ENCODE results near the gene ZBTB46.

The ZBTB46 gene

DNA sequence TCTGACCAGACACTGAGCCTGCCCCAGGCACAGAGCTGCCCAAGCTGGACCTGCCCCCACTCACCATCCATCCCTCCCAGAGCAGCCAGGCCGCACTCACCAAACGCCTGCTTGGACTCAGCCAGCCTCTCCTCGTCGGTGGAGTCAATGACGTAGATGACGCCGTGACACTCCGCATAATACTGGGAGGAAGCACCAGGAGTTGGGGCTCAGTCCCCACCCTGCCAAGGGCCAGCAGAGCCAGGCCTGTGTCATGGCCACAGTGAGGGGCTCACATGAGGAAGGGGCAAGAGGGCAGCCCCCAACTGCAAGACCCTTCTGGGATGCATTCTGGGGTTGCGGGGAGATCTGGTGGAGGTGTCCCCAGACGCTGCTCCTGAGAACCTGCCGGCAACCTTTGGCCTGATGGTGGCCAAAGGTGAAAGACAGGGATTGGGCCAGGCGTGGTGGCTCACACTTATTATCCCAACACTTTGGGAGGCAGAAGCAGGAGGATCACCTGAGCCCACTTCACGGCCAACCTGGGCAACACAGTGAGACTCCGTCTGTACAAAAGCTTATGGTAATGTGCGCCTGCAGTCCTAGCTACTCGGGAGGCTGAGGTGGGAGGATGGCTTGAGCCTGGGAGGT is 128.9 kb downstream of the ZBTB46 start:
- no peak for DNase-seq

DNA sequence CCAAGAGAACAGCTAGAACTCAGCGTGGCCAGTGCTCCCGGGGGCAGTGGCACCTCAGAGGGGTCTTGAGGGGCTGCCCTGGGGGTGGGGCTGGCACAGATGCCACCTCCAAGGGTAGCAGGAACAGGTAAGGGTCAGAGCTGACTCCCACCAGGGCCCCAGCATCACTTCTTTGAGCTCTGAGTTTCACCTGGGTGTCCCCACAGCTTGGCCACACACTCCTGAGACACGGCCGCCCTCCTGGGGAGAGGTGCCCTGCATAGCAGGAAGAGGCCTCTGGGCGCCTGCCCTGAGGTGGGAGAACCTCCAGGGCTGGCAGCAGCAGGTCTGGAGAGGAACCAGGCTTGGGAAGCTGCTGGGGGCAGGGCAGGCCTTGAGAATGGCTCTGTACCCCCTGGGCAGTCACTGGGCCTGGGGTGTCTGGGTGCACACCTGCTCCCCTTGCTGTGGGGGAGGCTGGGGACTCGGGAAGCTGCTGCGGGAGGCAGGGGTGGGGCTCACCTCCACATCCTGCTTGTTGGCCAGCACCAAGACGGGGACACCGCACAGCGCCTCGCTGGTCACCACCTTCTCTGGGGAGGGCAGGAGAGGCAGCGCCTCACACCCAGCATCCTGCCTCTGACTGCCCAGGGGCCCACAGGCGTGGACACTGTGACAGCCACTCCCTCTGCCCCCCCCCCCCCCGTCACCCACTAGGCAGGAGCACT is 129.6 kb downstream of the ZBTB46 start:
- DNase-seq, result no peak

GRCh38 chr20:63701051-63701328 is 130.1 kb downstream of the ZBTB46 start:
- DNase-seq, result no peak

- DNase-seq, result no peak
Measured at GRCh38 chr20:63700199-63701050, 130.6 kb downstream of the ZBTB46 start.

DNA sequence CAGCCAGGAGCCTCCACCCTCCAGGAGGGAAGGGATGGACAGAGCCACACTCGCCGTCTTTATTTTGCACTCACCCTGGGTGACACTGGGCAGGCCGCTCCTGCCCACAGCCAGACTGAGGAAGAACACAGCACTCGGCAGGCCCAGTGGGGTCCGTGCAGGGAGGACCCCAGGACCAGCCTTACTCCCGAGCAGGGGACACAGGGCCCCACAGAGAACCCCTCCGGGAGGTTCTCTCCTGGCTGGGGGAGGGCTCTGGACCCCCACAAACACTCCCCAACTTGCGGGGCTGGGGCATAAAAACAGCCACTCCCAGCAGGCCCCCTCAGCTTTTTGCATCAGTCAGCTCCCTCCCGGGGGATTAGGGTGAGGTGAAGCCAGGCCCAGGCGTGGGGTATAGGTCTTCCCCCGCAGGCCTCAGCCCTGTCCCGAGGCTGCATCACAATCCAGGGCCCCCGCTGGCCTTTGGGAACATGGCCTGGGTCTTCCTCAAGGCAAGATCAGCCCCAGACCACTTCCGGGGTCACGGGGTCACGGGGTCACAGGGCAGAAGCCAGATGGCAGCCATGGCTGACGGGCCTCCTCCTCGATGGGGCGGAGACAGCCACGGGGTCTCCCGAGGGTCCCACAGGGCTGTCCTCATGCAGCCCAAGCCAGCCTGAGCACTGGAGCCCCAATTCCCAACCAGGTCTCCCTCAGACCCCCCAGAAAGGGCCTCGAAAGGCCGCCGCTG is 131.4 kb downstream of the ZBTB46 start:
- no peak for DNase-seq

DNA sequence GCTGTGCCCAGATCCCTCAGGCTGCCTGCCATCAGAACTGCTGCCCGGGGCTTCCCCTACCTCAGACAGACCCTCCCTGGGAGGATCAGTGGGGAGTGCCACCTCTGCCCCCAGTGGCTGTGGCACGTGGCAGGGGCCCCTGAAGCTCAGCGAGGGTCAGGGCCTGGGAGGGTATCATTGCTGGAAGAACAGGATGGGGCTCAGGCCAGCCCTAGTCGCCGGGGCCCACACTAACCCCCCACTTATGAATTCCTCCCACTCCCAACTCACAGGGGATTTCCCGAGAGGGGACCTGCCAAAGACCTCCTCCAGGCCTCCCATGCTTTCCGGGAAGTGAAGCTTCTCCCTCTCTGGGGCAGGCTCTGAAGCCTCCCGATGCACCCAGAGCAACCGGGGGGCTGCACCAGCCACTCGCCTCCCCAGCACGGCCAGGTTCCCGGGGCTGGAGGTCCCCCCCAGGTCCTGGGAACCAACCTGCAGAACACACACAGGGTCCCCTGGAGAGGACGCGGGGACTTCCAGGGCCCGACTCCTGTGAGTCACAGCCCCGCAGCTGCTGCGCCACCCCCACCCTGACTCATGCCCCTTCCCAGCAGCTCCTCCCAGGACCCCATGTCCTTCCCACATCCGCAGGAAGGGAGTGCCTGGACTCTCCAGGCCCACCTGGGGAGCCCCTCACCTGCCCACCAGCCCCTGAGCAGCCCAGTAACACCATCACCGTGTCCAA is 132.2 kb downstream of the ZBTB46 start:
- no peak for DNase-seq

DNA sequence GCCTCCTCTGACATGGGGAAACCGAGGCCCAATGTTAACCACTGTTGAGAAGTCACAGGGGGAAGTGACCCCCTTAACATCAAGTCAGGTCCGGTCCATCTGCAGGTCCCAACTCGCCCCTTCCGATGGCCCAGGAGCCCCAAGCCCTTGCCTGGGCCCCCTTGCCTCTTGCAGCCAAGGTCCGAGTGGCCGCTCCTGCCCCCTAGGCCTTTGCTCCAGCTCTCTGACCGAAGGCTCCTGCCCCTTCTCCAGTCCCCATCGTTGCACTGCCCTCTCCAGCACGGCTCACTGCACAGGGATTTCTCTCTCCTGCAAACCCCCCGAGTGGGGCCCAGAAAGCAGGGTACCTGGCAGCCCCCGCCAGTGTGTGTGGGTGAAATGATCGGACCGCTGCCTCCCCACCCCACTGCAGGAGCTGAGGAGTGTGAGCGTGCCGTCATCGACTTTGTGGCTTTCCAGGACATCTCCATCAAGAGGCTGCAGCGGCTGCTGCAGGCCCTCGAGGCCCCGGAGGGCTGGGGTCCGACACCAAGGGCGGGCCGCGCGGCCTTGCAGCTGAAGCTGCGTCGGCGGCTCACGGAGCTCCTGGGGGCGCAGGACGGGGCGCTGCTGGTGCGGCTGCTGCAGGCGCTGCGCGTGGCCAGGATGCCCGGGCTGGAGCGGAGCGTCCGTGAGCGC is 133.1 kb downstream of the ZBTB46 start:
- DNase-seq, result no peak

- DNase-seq, result no peak
Measured at GRCh38 chr20:63697357-63697867, 133.7 kb downstream of the ZBTB46 start.

DNA sequence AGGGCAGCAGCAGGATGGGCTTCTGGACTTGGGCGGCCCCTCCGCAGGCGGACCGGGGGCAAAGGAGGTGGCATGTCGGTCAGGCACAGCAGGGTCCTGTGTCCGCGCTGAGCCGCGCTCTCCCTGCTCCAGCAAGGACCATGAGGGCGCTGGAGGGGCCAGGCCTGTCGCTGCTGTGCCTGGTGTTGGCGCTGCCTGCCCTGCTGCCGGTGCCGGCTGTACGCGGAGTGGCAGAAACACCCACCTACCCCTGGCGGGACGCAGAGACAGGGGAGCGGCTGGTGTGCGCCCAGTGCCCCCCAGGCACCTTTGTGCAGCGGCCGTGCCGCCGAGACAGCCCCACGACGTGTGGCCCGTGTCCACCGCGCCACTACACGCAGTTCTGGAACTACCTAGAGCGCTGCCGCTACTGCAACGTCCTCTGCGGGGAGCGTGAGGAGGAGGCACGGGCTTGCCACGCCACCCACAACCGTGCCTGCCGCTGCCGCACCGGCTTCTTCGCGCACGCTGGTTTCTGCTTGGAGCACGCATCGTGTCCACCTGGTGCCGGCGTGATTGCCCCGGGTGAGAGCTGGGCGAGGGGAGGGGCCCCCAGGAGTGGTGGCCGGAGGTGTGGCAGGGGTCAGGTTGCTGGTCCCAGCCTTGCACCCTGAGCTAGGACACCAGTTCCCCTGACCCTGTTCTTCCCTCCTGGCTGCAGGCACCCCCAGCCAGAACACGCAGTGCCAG is 134.3 kb downstream of the ZBTB46 start, which contains the start of gene TNFRSF6B:
TNFRSF6B (plus strand) TSS at position 25 of the 729 bp plus-strand sequence; CDS start at position 141, 116 bp downstream.
- no peak for DNase-seq

- DNase-seq, result peak; percentile 19
Measured at GRCh38 chr20:63696306-63696627, 134.8 kb downstream of the ZBTB46 start.

GRCh38 chr20:63695424-63696305 is 135.4 kb downstream of the ZBTB46 start:
- no peak for DNase-seq

GRCh38 chr20:63694584-63695423 is 136.3 kb downstream of the ZBTB46 start:
- DNase-seq, result no peak

DNA sequence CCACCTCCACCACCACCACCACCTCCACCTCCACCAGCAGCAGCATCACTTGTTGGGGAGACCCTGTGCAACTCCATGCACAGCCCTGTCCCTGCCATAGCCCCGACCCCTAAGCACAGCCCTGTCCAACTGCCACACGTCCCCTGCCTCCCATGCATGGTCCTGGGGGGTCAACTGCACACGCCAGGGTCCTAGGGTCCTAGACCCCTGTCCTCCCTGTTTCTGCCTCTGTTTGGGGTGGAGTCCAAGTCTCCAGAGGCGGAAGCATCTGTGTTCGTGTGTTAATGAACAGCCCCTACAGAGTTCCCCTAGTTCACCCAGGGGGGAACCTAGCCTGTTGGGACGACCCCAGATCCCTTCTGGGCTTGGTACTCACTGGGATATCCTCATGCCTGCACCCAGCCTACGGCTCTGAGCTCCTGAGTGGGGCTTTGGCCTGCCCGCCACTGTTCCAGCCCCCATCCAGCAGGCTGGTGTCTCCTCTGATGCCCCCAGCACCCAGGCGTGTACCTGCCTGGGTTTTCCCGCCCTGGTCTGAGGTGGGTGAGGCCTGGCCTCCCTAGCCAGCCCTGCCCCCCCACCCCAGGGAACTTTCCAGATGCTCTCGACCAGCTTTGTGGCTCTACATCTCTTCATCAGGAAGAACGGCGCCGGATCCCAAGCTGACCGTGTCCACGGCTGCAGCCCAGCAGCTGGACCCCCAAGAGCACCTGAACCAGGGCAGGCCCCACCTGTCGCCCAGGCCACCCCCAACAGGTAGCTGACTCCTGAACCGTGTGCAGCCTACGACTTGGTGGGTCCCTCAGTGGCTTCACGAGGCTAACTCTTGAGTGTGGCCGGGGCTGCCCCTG is 137.1 kb downstream of the ZBTB46 start:
- DNase-seq, result no peak

All from hematopoietic multipotent progenitor cell treated with erythropoietin and hydrocortisone succinate and interleukin-3 and kit ligand, for 8 days (in vitro differentiated cells).